ENCODE measurements around the gene ERFL.

- TF ChIP-seq ZNF274 (IDR thresholded peaks at IDR 0.05; ENCODE audit: low read depth, low read length), result no peak
- TF ChIP-seq YY1 (IDR thresholded peaks at IDR 0.05; ENCODE audit: insufficient read depth, insufficient read length), result no peak
Observed at GRCh38 chr19:41861846-41862245, 66.4 kb downstream of the ERFL start.

All from NT2/D1 (cell line).